K562 (cell line): Measurements from ENCODE around the gene LAPTM5. TPM values are rescaled to one million over a fixed set of nuclear protein-coding genes. Genes with fewer than 3 reads are reported as not detected.

Experiments
- ATF7 ChIP-seq: fragments of 450-650 bp; IDR thresholded peaks from 2 replicates; pipeline ENCODE4 v1.7.1; 2014; ENCODE audit warnings: mild to moderate bottlenecking, moderate library complexity
- BACH1 ChIP-seq: fragments of 200-800 bp; sonication (Bioruptor generic); IDR thresholded peaks from 2 replicates; pipeline ENCODE4 v1.6.1; 2016; ENCODE audit warnings: missing genetic modification characterization, missing compliant biosample characterization
- BRD4 ChIP-seq: fragments of 200-600 bp; sonication (generic); IDR thresholded peaks from 2 replicates; pipeline ENCODE4 v1.6.1; 2017; ENCODE audit warnings: inconsistent platforms
- CXXC5 ChIP-seq: fragments of 250-450 bp; sonication (Bioruptor Pico); IDR thresholded peaks from 2 replicates; pipeline ENCODE4 v1.8.0; 2022; ENCODE audit warnings: inconsistent platforms, mild to moderate bottlenecking, moderate library complexity
- DIDO1 ChIP-seq: fragments of 450-650 bp; IDR thresholded peaks from 2 replicates; pipeline ENCODE4 v1.6.1; 2016; ENCODE audit warnings: low read depth, missing biosample characterization, missing genetic modification characterization
- HIVEP1 ChIP-seq: fragments of 250-450 bp; sonication (Bioruptor Pico); IDR thresholded peaks from 2 replicates; pipeline ENCODE4 v1.4.0; 2020; ENCODE audit warnings: mild to moderate bottlenecking
- L3MBTL2 ChIP-seq: fragments of 450-650 bp; IDR thresholded peaks from 2 replicates; pipeline ENCODE4 v1.6.1; 2016; ENCODE audit warnings: mild to moderate bottlenecking, moderate library complexity
- MAFK ChIP-seq: IDR thresholded peaks from 2 replicates; pipeline ENCODE4 v1.6.1; 2011; ENCODE audit warnings: low read length, improper control_type of control experiment
- NCOA6 ChIP-seq: fragments of 450-650 bp; IDR thresholded peaks from 2 replicates; pipeline ENCODE4 v1.6.1; 2017; ENCODE audit warnings: mild to moderate bottlenecking
- NR1H2 ChIP-seq: sonication (generic); formaldehyde crosslinking; IDR thresholded peaks from 2 replicates; pipeline ENCODE4 v1.4.0; 2020; ENCODE audit warnings: mild to moderate bottlenecking, missing genetic modification reagents
- NUFIP1 ChIP-seq: fragments of 450-650 bp; IDR thresholded peaks from 2 replicates; pipeline ENCODE4 v1.6.1; 2018; ENCODE audit not compliant: partially characterized antibody
- PRMT5 ChIP-seq: sonication (generic); formaldehyde crosslinking; IDR thresholded peaks from 2 replicates; pipeline ENCODE4 v1.5.0; 2020; ENCODE audit warnings: missing genetic modification reagents
- TCFL5 ChIP-seq: fragments of 250-450 bp; sonication (Bioruptor Pico); conservative IDR thresholded peaks from 2 replicates; pipeline ENCODE4 v1.6.1; 2021; ENCODE audit warnings: mild to moderate bottlenecking, moderate library complexity, matching md5 sums
- TEAD2 ChIP-seq: fragments of 450-650 bp; IDR thresholded peaks from 2 replicates; pipeline ENCODE4 v1.6.1; 2016; ENCODE audit warnings: missing genetic modification characterization, control low read depth, missing compliant biosample characterization
- ZNF175 ChIP-seq: fragments of 200-800 bp; sonication (Bioruptor generic); IDR thresholded peaks from 2 replicates; pipeline ENCODE4 v1.6.1; 2016; ENCODE audit warnings: low read depth, mild to moderate bottlenecking, missing genetic modification characterization, missing compliant biosample characterization
- ZNF431 ChIP-seq: sonication (generic); formaldehyde crosslinking; IDR thresholded peaks from 2 replicates; pipeline ENCODE4 v1.8.0; 2022; ENCODE audit warnings: mild to moderate bottlenecking, missing genetic modification reagents
- ZZZ3 ChIP-seq: fragments of 450-650 bp; IDR thresholded peaks from 2 replicates; pipeline ENCODE4 v1.6.1; 2016; ENCODE audit warnings: antibody characterized with exemption, mild to moderate bottlenecking, moderate library complexity
- polyA plus RNA-seq, 8 experiments: library from polyadenylated mRNA; depleted of rRNA in 4 of 8; stranded (reverse) in 5 of 8; unstranded in 3 of 8; fragments of >200 nt; fragmentation: Nextera tagmentation in 2 of 8; fragmentation: Illumina TruSeq in 1 of 8; extraction: Ambion mirVana in 2 of 8; extraction: Trizol in 1 of 8; gene quantifications; 2 replicates each; pipeline versions ENCODE4 v1.2.1 to v1.2.3, GENCODE V29; 2011 to 2014; ENCODE audit warnings: inconsistent platforms in 1 of 8, missing spikeins in 1 of 8
- total RNA-seq, 7 experiments: library from RNA; depleted of rRNA in 6 of 7; stranded (reverse); fragments of >200 nt in 6 of 7; fragmentation: Illumina TruSeq in 2 of 7; extraction: Trizol in 2 of 7; gene quantifications; 2 replicates each; pipeline versions ENCODE4 v1.2.1 to v1.2.3, GENCODE V29; 2011 to 2021; ENCODE audit warnings: low replicate concordance in 1 of 7
- TF ChIP-seq, protein P1 (sequence below): sonication (generic); formaldehyde crosslinking; IDR thresholded peaks from 2 replicates; pipeline ENCODE4 v1.8.0; 2022; ENCODE audit warnings: missing genetic modification reagents, mild to moderate bottlenecking, borderline replicate concordance
- TF ChIP-seq, protein P2 (sequence below): sonication (generic); formaldehyde crosslinking; IDR thresholded peaks from 2 replicates; pipeline ENCODE4 v1.8.1; 2023; ENCODE audit warnings: missing genetic modification reagents, mild to moderate bottlenecking, borderline replicate concordance
- TF ChIP-seq, protein P3 (sequence below): fragments of 250-450 bp; sonication (Bioruptor Pico); IDR thresholded peaks from 2 replicates; pipeline ENCODE4 v1.8.0; 2021; ENCODE audit warnings: moderate library complexity, mild to moderate bottlenecking, inconsistent platforms

The LAPTM5 gene
- total and polyA plus RNA-seq, 9 of the 15 experiments (the other 6 are each of a cell fraction or from before 2014, with no cell fraction given) = 2.4 to 47.3 (median 20.3) TPM

DNA sequence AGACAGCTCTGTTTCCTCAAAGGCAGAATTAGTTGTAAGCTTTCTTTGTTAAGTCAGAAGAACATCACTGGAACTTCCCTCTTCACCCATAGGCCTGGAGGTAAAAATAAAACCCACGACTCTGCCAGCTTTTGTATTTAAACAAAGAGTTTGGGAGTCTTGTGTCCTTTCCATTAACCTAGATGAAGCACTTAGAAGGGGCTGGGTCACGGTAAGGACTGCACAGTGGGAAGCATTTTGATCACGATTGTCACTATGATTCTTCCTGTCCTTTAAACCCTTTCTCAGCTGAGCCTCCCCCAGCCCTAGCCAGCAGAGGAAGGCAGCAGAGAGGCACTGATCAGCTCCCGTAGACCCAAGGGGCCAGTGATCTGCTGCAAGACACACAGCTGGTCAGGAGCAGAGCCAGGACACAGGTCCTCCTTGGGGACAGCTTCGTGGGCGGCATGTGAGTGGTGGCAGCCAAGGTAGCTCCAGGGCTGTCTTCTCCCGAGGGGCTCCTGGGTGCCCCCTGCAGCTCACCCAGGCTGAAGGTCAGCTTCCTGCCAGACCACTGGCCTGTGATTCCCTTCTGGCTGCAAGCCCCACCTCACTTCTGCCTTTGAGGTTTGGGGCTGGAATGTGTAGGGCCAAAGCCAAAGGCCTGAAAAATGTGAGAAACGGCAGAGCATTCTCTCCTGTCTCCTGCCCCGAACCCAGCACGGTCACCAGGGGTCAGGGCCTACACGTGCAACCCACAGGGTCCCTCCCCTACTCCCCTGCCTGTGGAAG, 4.0 kb upstream of the LAPTM5 start (continued):
- peak; percentile 59 for TF ChIP-seq TCFL5
- TF ChIP-seq DIDO1 = no peak
- no peak for TF ChIP-seq MAFK
- TF ChIP-seq CXXC5 = peak; percentile 47
- no peak for TF ChIP-seq TEAD2
- TF ChIP-seq ZNF431 (CRISPR knock-in tag) = 0 out of 2 replicates have a peak, but pooled peaks have one; percentile 21
- TF ChIP-seq, protein P1, sequence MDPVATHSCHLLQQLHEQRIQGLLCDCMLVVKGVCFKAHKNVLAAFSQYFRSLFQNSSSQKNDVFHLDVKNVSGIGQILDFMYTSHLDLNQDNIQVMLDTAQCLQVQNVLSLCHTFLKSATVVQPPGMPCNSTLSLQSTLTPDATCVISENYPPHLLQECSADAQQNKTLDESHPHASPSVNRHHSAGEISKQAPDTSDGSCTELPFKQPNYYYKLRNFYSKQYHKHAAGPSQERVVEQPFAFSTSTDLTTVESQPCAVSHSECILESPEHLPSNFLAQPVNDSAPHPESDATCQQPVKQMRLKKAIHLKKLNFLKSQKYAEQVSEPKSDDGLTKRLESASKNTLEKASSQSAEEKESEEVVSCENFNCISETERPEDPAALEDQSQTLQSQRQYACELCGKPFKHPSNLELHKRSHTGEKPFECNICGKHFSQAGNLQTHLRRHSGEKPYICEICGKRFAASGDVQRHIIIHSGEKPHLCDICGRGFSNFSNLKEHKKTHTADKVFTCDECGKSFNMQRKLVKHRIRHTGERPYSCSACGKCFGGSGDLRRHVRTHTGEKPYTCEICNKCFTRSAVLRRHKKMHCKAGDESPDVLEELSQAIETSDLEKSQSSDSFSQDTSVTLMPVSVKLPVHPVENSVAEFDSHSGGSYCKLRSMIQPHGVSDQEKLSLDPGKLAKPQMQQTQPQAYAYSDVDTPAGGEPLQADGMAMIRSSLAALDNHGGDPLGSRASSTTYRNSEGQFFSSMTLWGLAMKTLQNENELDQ (CRISPR knock-in tag) = no peak
- TF ChIP-seq, protein P2, sequence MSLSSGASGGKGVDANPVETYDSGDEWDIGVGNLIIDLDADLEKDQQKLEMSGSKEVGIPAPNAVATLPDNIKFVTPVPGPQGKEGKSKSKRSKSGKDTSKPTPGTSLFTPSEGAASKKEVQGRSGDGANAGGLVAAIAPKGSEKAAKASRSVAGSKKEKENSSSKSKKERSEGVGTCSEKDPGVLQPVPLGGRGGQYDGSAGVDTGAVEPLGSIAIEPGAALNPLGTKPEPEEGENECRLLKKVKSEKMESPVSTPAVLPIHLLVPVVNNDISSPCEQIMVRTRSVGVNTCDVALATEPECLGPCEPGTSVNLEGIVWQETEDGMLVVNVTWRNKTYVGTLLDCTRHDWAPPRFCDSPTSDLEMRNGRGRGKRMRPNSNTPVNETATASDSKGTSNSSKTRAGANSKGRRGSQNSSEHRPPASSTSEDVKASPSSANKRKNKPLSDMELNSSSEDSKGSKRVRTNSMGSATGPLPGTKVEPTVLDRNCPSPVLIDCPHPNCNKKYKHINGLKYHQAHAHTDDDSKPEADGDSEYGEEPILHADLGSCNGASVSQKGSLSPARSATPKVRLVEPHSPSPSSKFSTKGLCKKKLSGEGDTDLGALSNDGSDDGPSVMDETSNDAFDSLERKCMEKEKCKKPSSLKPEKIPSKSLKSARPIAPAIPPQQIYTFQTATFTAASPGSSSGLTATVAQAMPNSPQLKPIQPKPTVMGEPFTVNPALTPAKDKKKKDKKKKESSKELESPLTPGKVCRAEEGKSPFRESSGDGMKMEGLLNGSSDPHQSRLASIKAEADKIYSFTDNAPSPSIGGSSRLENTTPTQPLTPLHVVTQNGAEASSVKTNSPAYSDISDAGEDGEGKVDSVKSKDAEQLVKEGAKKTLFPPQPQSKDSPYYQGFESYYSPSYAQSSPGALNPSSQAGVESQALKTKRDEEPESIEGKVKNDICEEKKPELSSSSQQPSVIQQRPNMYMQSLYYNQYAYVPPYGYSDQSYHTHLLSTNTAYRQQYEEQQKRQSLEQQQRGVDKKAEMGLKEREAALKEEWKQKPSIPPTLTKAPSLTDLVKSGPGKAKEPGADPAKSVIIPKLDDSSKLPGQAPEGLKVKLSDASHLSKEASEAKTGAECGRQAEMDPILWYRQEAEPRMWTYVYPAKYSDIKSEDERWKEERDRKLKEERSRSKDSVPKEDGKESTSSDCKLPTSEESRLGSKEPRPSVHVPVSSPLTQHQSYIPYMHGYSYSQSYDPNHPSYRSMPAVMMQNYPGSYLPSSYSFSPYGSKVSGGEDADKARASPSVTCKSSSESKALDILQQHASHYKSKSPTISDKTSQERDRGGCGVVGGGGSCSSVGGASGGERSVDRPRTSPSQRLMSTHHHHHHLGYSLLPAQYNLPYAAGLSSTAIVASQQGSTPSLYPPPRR (CRISPR knock-in tag) = no peak
- TF ChIP-seq BRD4 = no peak; the same call in 1 of the 2 replicates
- TF ChIP-seq ZZZ3 = no peak
- no peak for TF ChIP-seq ATF7
- TF ChIP-seq NCOA6 = no peak
- no peak for TF ChIP-seq NUFIP1
- no peak; the same call in none of the 2 replicates for TF ChIP-seq HIVEP1 (CRISPR knock-in tag)
- peak; percentile 80 for TF ChIP-seq L3MBTL2
- TF ChIP-seq, protein P3, sequence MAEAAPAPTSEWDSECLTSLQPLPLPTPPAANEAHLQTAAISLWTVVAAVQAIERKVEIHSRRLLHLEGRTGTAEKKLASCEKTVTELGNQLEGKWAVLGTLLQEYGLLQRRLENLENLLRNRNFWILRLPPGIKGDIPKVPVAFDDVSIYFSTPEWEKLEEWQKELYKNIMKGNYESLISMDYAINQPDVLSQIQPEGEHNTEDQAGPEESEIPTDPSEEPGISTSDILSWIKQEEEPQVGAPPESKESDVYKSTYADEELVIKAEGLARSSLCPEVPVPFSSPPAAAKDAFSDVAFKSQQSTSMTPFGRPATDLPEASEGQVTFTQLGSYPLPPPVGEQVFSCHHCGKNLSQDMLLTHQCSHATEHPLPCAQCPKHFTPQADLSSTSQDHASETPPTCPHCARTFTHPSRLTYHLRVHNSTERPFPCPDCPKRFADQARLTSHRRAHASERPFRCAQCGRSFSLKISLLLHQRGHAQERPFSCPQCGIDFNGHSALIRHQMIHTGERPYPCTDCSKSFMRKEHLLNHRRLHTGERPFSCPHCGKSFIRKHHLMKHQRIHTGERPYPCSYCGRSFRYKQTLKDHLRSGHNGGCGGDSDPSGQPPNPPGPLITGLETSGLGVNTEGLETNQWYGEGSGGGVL (CRISPR knock-in tag) = no peak
- TF ChIP-seq ZNF175 (CRISPR knock-in tag) = no peak
- peak; percentile 74; the same call in 1 of the 2 replicates for TF ChIP-seq BACH1 (tag)
- TF ChIP-seq NR1H2 (CRISPR knock-in tag) = no peak
- TF ChIP-seq PRMT5 (CRISPR knock-in tag) = no peak
